ENCODE data around the gene CCDC47.

GRCh38 chr17:63764716-63765115 is 8.7 kb downstream of the CCDC47 start:
- TF ChIP-seq POLR2A (IDR thresholded peaks at IDR 0.05) (no peak), CTCF (IDR thresholded peaks at IDR 0.05) (no peak)
